CD4-positive, alpha-beta T cell treated with Interleukin-17A for 1 hour (primary cell): ENCODE results near the gene UBE2G2.
"Not testable (repeated sequence)": the region's sequence is repeated elsewhere in the genome, so short reads cannot be mapped to it uniquely, and the experiment has no call there.

ENCODE experiments used
- DNase-seq: peaks from one replicate; pipeline ENCODE4 v3.0.0-alpha.2; 2020

UBE2G2 gene

DNA sequence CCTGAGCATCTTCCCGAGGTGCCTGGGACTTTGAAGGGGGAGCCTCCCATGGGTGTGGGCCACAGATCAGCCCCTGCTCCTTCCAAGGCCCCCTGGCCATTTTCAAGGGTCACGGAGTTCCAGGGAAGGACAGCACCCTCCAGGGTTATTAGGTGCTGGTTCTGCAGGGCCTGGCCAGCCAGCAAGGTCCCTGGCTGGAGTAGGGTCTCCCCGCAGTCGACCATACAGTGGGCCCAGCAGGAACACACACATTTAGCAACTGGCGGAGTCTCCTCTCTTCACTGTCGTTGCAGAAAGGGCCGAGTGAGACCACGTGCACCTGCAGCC is 34.0 kb upstream of the UBE2G2 start:
- no peak for DNase-seq

DNA sequence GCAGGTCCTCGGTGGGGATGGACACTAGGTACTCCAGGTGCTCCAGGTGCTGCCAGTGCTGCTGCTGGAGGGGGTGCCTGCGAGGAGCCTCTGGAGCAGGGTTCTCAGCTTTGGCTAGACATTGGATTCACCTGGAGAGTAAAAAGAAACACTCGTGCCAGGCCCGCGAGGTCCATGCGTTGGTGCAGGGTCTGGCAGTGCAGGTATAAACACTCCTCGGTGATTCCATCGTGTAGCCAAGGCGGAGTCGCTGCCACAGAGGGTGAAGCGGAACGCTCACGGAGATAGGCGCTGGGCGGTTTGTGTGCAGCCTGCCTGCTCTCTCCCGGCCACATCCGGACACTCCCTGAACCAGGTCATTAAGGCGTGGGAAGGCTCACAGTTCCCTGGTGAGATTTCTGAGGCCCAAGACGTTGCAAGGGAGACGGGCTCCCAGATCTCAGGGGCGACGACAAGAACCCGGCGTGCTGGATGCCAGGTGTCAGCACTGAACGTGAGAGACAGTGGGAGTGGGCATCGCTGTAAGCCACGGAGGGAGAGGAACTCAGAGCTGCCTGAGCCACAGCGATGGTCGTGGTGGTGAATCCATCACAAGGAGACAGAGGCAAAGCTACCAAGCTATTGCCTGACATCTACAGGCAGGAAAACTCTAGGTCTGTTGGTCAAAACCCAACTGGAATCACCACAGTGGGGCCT is 33.5 kb upstream of the UBE2G2 start:
- no peak for DNase-seq

DNA sequence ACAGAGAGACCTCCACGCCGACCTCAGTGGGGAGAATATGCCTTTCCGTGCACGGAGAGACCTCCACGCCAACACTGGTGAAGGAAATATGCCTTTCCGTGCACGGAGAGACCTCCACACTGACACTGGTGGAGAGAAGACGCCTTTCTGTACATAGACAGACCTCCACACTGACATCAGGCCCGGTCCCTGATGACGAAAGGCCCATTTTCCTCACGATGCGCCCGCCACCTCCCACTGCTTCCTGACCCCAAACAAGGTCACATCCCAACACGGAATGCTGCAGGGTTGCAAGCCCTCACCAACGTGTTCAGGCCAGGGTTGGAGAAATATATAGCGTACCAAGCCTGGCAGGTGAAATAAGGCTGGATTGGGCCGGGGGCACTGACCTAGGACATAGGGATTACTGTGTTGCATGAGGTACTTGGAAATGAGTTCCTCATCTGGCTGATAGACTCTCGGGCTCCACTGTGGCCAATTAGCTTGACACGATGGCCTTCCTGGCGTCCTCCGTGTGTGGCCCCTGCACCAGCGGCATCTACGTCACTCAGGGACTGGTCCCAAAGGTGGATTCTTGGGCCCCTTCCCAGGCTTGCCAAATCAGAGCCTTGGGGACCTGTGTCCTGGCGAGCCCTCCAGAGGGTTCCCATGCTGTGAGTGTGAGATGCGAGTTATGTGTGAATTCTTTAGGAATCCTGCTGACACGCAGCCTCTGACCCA is 32.8 kb upstream of the UBE2G2 start:
- DNase-seq = no peak

DNA sequence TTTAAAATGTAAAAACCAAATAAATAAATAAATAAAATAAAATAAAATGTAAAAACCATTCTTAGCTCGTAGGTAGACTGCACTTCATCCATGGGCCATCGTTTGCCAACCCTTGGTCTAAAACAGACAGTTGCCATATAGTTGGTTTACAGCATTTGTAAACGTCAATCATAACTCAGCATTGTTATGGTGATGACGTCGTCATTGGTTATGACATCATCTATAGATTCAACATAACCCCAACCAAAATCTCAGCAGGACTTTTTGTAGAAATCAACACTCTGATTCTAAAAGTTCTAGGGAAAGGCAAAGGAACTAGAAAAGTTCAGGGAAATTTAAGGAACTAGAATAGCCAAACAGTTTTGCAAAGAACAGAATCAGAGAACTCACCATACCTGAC is 32.0 kb upstream of the UBE2G2 start:
- DNase-seq = no peak

DNA sequence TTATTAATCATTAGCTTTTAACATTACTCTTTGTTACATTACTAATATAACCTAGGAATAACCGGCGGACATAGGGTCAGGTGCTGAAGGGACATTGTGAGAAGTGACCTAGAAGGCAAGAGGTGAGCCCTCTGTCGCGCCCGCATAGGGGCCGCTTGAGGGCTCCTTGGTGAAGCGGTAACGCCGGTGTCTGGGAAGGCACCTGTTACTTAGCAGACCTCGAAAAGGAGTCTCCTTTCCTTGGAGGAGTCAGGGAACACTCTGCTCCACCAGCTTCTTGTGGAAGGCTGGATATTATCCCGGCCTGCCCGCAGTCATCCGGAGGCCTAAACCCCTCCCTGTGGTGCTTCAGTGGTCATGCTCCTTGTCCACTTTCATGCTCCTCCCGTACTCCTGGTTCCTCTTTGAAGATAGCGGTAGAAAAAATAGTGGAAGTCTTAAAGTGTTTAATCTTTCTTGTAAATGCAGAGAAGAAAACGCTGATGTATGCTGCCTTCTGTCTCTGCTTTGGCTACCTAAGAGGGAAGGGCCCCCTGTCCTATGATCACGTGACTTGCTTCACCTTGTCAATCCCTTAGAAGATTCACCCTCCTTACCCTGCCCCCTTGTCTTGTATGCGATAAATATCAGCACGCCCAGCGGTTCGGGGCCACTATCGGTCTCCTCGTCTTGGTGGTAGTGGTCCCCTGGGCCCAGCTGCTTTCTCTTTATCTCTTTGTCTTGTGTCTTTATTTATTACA is 31.1 kb upstream of the UBE2G2 start:
- not testable (repeated sequence) for DNase-seq

DNA sequence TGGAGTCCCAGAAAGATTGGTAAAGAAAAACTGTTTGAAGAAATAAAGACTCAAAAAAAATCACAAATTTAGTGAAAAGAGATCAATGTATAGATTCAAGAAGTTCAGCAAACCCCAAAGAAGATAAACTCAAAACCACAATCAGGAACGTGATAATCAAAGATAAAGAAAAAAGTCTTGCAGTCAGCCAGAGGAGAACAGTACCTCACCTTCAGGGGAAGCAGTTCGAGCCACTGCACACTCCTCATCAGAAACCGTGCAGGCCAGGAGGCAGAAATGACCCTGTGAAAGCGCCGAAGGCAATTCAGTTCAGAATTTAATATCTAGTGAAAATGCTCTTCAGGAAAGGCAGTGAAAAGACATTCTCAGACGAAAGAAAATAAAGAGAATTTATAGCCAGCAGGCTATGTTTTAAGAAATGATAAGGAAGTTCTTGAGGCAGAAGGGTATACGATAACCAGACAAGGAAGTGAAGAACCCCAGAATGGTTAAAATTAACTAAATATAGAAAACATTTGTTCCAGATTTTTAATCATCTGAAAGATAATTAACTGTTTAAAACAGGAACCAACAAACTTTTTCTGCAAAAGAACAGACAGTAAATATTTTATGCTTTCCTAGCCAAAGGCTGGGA is 29.7 kb upstream of the UBE2G2 start:
- no peak for DNase-seq

DNA sequence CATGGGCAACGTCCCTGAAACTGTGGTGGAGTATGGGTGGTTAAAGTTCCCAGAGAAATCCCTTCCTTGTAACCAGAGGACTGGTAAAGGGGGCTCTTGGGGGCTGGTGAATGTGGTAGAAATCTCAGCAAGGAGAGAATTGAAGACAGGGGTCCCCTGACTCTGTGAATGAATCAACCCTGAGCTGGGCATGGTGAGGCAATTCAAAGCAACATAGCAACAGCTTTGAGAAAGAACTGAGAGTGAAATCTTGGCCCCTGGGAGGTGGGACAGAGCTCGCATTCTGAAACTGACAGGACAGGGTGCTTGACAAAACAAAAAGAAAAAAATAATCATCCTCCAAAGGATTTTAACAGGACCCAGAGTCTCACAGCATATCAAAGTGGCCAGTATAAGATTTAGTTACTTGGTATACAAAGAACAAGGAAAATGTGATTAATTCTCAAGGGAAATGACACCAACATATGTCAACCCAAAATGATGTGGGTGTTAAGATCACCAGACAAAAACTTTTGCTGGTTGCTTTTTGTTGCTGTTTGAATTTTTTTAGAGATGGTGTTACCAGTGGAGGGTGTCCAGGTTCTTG is 28.0 kb upstream of the UBE2G2 start:
- no peak for DNase-seq

DNA sequence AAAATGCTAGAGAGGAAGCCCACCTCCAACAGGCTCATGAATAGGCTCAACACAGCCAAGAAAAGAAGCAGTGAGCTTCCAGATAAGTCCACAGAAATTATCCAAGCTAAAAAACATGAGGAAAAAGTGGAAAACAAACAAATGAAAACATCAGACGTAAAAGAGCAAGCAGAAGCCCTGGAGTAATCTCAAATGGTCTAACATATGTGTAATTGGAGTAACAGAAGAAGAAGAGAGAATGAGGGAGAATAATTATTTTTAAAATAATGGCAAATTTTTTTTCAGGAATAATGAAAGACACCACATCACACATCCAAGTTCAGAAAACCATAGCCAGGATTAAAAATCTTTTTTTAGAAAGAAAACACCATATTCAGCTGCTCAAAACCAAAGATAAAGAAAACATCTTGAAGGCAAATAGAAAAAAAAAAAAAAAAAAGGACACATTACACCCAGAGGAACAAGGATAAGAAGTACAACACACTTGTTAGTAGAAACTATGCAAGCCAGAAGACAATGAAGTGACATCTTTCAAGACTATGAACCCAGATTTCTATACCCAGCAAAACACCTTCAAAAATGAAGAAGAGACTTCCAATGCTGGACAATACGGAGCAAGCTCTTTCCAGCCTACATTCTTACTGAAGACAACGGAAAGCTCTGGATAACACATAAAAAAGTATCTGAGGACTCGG is 26.9 kb upstream of the UBE2G2 start:
- no peak for DNase-seq

DNA sequence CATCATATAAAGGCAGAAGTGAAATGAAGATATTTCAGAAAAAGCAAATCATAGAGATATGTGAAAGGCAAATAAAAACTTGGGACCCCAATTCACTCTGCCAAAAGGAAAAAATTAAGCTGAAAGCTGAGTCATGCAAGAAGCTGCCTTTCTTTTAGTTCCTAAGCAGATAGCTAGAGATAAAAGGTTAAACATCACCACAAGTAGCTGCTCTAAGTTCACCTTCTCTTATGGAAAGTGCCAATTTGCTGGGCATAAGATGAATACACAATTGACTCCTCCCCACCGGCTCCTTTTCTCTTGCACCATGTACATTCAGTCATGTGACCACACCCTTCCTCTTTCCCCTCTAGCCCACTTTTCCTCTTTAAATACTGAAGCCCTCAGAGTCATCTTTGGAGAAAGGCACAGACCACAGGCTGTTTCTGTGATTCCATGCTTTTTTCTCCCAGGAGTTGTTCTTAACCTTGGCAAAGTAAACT is 21.6 kb upstream of the UBE2G2 start:
- no peak for DNase-seq

DNA sequence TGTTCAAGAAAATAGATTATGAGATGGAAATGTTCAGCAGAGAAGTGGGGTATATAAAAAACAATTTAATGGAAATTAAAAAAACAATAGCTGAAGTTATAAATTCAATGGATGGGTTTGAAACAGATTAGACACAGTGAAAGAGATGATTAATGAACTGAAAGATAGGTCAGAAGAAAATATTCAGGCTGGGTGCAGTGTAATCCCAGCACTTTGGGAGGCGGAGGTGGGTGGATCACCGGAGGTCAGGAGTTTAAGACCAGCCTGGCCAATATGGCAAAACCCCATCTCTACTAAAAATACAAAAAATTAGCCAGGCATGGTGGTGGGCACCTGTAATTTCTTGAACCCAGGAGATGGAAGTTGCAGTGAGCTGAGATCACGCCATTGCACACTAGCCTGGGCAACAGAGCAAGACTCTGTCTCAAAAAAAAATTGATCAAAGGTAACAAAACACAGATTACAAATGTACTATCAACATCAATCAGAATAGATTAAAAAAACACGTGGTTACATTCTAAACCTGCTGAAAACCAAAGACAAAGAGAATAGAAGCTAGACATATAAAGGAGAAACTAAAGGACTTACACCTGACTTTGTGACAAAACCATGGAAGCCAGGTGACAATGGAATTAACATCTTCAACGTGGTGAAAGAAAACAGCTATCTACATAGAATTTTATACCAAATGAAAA is 21.0 kb upstream of the UBE2G2 start:
- DNase-seq = no peak

DNA sequence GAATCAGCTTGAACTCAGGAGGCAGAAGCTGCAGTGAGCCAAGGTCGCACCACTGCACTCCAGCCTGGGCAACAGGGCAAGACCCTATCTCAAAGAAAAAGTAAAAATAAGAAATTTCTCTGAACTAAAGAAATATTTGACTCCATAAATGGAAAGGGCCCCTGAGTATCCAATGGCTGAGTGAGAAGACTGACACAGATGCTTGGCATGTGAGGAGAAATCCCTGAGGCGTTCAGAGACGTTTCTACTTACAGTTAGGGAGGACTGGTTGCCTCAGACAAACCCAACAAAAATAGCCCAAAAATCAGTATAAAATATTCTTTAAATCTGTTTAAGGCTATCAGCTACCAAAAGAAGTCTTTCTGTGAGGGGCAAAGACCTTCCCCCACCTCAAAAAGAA is 19.2 kb upstream of the UBE2G2 start:
- DNase-seq = no peak

DNA sequence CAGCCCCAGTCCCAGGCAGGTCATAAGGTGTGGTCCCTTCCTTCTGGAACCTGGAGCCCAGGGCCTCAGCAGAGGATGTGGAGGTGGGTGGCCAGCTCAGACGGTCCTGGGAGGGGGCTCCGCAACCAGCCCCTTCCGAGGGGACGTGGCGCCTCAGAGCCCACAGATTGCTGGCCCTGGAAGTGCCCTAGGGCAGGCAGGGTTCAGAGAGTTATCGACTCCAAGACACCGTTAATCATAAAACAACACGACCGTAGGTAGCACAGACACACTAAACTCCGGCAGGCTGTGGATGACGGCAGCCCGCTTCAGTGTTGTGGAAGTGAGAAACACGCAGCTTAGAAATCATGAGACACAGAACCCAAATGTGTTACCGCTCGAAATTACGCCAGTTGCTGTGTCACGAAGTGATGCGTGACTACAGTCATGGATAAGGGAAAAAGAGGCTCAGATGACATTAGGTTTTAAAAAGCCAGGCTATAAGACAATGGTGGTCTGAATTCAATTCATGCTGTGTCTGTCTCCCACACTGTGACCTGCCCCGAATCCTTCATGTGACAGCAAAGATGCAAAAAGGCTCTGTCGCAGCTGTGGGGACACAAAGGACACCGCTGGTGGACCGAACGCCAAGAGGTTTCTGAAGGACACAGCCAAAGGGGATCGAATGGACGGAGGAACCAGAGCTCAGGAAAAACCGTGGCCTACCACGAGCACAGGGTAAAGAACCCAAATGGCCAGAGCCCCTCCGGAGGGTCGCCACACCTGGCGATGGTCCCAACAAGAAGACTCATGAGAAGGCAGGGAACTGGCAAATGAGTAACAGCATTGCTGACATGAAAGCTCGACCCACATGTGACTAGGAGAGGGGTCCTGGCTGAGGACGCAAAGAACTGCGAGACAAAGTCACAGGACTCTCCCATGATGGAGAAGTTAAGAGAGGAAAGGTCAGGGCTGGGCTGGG is 17.9 kb upstream of the UBE2G2 start:
- DNase-seq = no peak

DNA sequence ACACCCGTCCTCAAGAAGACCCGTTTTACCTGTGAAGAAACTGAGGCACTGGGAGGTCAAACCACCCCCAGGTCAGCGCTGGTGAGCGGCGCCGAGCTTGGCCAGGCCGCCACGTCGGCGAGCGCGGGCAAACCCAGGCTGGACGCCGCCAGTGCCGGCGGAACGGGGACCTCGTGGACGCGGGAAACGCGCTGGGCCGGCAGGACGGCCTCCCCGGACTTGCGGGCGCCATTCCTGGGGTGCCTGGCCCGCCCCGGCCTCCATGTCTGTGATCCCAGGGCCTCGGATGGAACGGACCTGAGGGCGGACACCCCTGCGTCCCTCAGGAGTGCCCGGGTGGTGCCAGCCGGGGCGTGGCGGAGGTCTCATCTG is 17.0 kb upstream of the UBE2G2 start:
- DNase-seq = no peak

DNA sequence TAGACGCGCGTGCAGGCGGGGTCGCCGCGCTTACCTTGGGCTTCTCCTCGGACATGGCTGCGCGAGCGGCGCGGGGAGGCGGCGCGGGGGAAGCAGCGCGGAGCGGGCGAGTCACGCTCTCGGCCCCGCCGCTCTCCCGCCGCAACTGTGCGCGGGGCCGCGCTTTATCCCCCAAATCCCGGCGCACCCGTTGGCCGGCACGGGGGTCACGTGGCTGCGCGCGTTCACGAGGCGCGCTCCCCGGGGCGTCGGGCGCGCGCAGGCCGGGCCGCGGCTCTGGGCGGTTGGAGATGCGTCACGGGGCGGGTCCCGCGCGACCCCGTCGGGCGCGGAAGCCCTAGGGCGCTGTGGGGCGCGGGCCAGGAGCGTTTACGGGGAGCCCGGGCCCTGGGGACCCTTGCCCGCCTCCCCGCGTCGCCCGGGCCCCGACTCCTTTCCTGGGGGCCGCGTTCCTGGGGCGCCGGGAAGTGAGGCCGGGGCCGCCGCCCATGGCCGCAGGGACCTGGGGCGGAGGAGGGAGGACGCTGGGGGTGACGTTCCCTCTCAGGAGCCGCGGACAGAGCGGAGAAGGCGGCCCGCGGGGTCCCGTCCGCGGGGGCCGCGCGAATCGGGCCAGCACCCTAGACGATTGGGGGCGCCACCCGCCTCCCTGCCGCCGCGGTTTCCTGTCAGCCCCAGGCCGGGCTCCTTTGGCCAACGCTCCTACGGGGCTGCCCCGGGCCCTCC is 16.5 kb upstream of the UBE2G2 start, which contains the start of gene SUMO3:
Gene SUMO3, minus strand, starts transcription at position 149 of the 726 bp plus-strand sequence. Its CDS starts 94 bp downstream, at position 55.
- DNase-seq = peak; percentile 91

DNA sequence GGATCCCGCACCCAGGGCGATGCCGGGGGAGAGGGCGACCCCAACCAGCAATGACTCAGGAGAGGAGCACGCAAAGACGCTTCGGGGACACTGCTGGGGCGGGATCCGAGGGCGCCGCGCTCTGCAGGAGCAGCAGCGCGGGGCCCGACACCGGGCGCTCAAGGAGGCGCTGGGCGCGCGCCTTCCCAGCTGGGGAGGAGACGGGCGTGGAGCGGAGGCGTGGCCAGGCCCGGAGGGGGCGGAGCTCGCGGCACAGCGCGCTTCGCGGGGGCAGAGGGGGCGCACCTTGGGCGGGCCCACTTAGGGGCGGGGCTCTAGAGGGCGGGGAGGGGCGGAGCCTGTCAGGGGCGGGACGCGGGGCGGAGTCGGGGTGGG is 15.9 kb upstream of the UBE2G2 start:
- peak; percentile 93 for DNase-seq

DNA sequence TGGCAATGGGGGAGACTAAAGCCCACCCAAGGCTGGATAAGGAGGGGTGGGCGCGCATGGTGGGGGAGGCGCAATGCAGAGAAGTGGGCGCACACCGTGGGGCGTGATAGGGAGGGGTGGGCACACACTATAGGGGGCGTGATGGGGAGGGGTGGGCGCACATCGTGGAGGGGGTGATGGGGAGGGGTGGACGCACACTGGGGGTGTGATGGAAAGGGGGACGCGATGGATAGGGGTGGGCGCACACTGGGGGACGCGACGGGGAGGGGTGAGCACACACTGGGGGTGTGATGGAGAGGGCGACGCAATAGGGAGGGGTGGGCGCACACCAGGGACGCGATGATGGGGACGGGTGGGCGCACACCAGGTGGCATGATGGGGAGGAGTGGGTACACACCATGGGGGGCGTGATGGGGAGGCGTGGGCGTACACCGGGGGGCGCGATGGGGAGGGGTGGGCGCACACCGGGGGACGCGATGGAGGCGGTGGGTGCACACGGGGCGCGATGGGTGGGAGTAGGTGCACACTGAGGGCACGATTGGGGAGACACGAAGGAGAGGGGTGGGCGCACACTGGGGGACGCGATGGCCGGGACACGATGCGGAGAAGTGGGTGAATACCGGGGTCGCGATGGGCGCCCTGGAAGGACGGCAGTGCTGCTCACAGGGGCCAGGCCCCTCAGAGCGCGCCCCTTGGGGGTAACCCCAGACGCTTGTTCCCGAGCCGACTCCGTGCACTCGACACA is 15.3 kb upstream of the UBE2G2 start:
- no peak for DNase-seq

DNA sequence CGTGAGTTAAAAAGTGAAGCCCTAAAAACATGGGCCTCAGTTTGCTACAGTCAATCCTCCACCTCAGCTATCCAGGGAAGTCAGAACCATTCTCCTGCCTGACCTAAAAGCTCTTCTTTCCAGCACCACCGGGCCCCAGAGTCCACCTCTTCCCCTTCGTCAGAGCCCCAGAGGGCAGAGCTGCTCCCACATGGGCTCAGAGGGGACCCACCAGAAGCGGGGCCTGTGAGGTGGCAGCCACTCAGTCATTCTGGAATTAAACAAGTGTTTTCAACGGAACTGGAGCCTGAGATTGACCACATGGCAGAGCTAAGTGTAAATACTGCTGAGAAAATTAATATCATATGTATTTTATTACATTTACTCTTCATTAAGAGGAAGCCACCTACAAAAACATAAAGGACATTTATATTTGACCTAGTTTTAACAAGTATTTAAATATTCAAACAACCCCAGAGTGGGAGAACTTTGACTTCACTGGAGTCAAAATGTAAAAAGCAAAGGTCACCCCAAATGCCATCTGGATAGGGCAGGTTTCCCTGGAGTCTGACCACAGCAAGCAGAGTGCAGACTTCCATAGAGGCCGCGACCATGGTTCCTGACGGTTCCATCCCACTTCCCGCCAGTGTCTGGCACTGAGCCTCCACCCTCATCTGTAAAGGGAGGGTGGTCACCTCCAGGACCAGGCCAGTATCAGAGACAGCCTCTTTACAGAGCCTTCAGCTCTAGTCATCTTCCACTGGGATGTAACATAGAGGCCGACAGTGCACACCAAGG is 14.4 kb upstream of the UBE2G2 start:
- DNase-seq = no peak

DNA sequence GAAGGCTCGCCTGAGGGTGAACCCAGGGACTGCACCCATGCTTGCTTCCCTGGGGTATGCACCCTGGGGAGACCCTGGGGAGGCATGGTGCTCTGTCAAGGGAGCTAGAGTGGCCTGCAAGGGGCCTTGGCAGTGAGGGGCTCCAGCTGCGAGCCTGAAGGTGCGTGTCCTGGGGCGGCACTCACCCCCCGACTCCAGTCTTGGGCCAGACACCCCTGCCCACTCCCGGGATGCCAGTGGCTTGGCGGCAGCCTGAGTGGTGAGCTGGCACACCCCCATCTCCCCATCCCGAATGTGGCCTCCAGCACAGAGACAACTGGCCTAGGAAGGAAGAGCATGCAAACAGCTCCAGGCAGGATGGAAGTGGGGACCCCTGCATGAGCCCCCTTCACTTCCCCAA is 13.6 kb upstream of the UBE2G2 start:
- DNase-seq = no peak
